Subcutaneous abdominal adipose tissue (tissue), 5 donors: Measurements from ENCODE around the gene GPR78.

Source experiments
- H3K27ac ChIP-seq: one replicate; pipeline ENCODE4 v1.7.0; 2013; ENCODE audit warnings: low read depth, mild to moderate bottlenecking, inconsistent platforms, low read length, moderate library complexity
- H3K27me3 ChIP-seq, 5 donors: one replicate each; pipeline ENCODE4 v1.7.0; 2013; ENCODE audit warnings: low read length in 5 of 5, inconsistent platforms in 1 of 5; ENCODE audit not compliant: control insufficient read depth in 5 of 5, insufficient read depth in 4 of 5
- H3K36me3 ChIP-seq, 5 donors: one replicate each; pipeline ENCODE4 v1.7.0; 2013; ENCODE audit warnings: low read length in 5 of 5; ENCODE audit not compliant: control insufficient read depth in 5 of 5, insufficient read depth in 5 of 5
- H3K4me1 ChIP-seq, 5 donors: one replicate each; pipeline ENCODE4 v1.7.0; 2013; ENCODE audit warnings: low read length in 5 of 5, mild to moderate bottlenecking in 3 of 5, moderate library complexity in 1 of 5; ENCODE audit not compliant: control insufficient read depth in 5 of 5, insufficient read depth in 5 of 5
- H3K4me3 ChIP-seq, 5 donors: one replicate each; pipeline ENCODE4 v1.7.0; 2013; ENCODE audit warnings: low read length in 5 of 5, low read depth in 1 of 5
- H3K9ac ChIP-seq, 5 donors: one replicate each; pipeline ENCODE4 v1.7.0; 2013; ENCODE audit warnings: low read length in 5 of 5, mild to moderate bottlenecking in 4 of 5, moderate library complexity in 3 of 5
- H3K9me3 ChIP-seq, 5 donors: one replicate each; pipeline ENCODE4 v1.7.0; 2013; ENCODE audit warnings: low read length in 5 of 5; ENCODE audit not compliant: control insufficient read depth in 5 of 5
- donor health status: healthy.
- donor health status: healthy.
- donor health status: healthy.
- donor health status: healthy.
- donor health status: healthy.

The GPR78 gene

GRCh38 chr4:8539661-8540060, 40.5 kb upstream of the GPR78 start:
- no peak overlapping the region for H3K27ac ChIP-seq
- H3K4me3 ChIP-seq, result no peak overlapping the region
- peaks cover 0 to 9% (median 8%) of the 10 kb centered on the region in 5 donors for H3K4me1 ChIP-seq
- no peak overlapping the region for H3K9ac ChIP-seq
- H3K27me3 ChIP-seq, result peaks cover 0 to 6% (median 0%) of the 10 kb centered on the region in 5 donors
- no peaks in the 10 kb centered on the region for H3K36me3 ChIP-seq
- H3K9me3 ChIP-seq, result no peaks in the 10 kb centered on the region

- no peak overlapping the region for H3K27ac ChIP-seq
- no peak overlapping the region for H3K9ac ChIP-seq
These were observed 40.1 kb upstream of the GPR78 start for GRCh38 chr4:8540072-8540471.

GRCh38 chr4:8540586-8540985, 39.6 kb upstream of the GPR78 start:
- H3K4me1 ChIP-seq, result peaks cover 0 to 9% (median 8%) of the 10 kb centered on the region in 5 donors
- H3K27ac ChIP-seq, result no peak overlapping the region
- no peaks in the 10 kb centered on the region for H3K36me3 ChIP-seq
- H3K9ac ChIP-seq, result no peak overlapping the region
- no peak overlapping the region for H3K4me3 ChIP-seq
- H3K9me3 ChIP-seq, result no peaks in the 10 kb centered on the region
- H3K27me3 ChIP-seq, result peaks cover 0 to 8% (median 2%) of the 10 kb centered on the region in 5 donors

More at GRCh38 chr4:8540072-8540471, 40.1 kb upstream of the GPR78 start:
- H3K27me3 ChIP-seq, result peaks cover 0 to 8% (median 0%) of the 10 kb centered on the region in 5 donors
- H3K4me3 ChIP-seq, result no peak overlapping the region
- H3K9me3 ChIP-seq, result no peaks in the 10 kb centered on the region
- H3K36me3 ChIP-seq, result no peaks in the 10 kb centered on the region
- H3K4me1 ChIP-seq, result peaks cover 0 to 9% (median 8%) of the 10 kb centered on the region in 5 donors

GRCh38 chr4:8540991-8541390, 39.2 kb upstream of the GPR78 start:
- Histone ChIP-seq H3K9ac (no peak overlapping the region), H3K36me3 (no peaks in the 10 kb centered on the region), H3K27ac (no peak overlapping the region), H3K4me1 (peaks cover 0 to 9% (median 8%) of the 10 kb centered on the region in 5 donors), H3K4me3 (no peak overlapping the region), H3K27me3 (peaks cover 0 to 8% (median 2%) of the 10 kb centered on the region in 5 donors), H3K9me3 (no peaks in the 10 kb centered on the region)

DNA sequence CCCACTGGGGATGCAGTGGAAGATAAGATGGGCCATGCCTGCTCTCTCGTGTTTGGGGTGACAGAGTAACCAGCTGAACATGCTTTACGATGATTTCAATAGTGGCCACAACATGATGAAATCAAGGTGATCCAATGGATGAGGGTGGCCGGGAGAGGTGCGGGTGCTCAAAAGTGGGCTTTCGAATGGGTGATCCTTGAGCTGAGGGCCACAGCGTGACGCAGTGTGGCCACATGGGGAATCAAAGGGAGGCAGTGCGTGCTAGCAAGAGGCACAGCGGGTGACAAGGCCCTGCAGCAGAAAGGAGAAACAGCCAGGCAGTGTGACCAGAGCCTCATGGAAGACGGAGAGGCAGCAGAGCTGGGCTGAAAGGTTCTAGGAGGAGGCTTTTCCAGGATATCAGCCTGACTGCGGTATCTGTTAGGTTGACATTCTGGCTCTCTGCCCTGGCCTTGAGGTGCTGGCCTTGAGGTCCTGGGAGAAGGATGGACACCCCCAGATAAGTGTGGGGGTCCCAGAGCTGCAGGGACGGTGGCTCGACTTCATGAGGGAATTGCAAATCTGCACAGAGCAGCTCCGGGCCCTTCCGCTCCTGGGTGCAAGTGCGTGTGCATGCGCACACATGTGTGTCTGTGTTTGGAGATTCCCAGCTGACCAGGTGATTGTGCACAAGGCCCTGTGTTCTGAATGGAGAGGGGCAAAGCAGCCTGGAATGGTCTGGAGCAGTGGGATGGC, 38.0 kb upstream of the GPR78 start:
- H3K36me3 ChIP-seq, result no peaks in the 10 kb centered on the region
- H3K27me3 ChIP-seq, result peaks cover 0 to 8% (median 2%) of the 10 kb centered on the region in 5 donors
- no peak overlapping the region for H3K4me3 ChIP-seq
- H3K9ac ChIP-seq, result no peak overlapping the region
- no peak overlapping the region for H3K27ac ChIP-seq
- no peaks in the 10 kb centered on the region for H3K9me3 ChIP-seq
- H3K4me1 ChIP-seq, result peaks cover 0 to 5% (median 4%) of the 10 kb centered on the region in 5 donors

- Histone ChIP-seq H3K9me3 (no peaks in the 10 kb centered on the region), H3K27me3 (peaks cover 0 to 8% (median 2%) of the 10 kb centered on the region in 5 donors), H3K27ac (no peak overlapping the region), H3K4me3 (no peak overlapping the region), H3K9ac (no peak overlapping the region), H3K4me1 (no peaks in the 10 kb centered on the region), H3K36me3 (no peaks in the 10 kb centered on the region)
These were observed 37.2 kb upstream of the GPR78 start for GRCh38 chr4:8542776-8543525.

DNA sequence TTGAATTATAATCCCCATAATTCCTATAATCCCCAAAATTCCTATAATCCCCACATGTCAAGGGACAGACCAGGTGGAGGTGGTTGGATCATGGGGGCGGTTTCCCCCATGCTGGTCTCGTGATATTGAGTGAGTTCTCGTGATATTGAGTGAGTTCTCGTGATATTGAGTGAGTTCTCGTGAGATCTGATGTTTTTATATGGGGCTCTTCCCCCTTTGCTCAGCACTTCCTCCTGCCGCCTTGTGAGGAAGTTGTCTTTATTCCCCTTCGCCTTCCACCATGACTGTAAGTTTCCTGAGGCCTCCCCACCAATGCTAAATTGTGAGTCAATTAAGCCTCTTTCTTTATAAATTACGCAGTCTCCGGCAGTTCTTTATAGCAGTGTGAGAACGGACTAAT, 36.6 kb upstream of the GPR78 start:
- H3K27ac ChIP-seq, result no peak overlapping the region

GRCh38 chr4:8544282-8544681, 35.9 kb upstream of the GPR78 start:
- no peak overlapping the region for H3K9ac ChIP-seq
- H3K4me3 ChIP-seq, result no peak overlapping the region
- no peak overlapping the region for H3K27ac ChIP-seq
- H3K9me3 ChIP-seq, result no peaks in the 10 kb centered on the region
- H3K36me3 ChIP-seq, result no peaks in the 10 kb centered on the region
- peaks cover 0 to 8% (median under 1%) of the 10 kb centered on the region in 5 donors for H3K27me3 ChIP-seq
- H3K4me1 ChIP-seq, result no peaks in the 10 kb centered on the region

More for the DNA sequence above, 36.6 kb upstream of the GPR78 start:
- Histone ChIP-seq H3K9me3 (no peaks in the 10 kb centered on the region), H3K9ac (no peak overlapping the region), H3K27me3 (peaks cover 0 to 8% (median 2%) of the 10 kb centered on the region in 5 donors), H3K36me3 (no peaks in the 10 kb centered on the region), H3K4me3 (no peak overlapping the region), H3K4me1 (no peaks in the 10 kb centered on the region)

DNA sequence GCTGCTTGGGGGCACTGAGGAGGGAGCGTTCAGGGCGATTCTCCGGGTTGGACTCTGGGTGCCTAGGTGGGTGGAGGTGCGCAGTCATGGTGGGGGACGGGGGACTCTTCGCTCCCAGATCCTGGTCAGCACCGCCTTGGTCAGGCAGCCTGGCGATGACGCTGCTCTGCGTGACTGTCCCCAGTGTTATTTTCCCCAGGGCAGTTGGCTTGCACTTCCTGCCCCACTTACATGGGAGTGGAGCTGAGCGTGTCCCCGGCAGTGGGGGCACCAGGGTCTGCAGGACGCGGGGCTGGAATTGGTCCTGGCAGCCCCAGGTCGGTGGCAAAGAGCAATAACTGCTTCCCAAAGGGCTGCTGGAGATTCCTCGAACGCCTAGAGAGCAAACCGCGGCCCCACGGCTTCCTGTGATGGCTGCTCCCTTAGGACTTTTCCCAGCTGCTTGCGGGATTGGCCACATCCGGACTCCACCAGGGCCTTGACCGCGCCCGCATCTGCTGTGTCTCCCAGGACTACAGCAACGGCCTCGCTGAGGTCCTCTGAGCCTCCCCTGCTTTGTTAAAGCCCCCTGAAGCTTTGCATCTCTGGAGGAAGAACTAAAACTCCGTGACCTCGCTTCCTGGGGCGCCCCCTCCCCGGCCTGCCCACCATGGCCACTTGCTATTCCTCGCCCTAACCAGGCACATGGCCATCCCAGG, 35.3 kb upstream of the GPR78 start:
- Histone ChIP-seq H3K36me3 (no peaks in the 10 kb centered on the region), H3K4me3 (no peak overlapping the region), H3K27me3 (peaks cover 0 to 8% (median 0%) of the 10 kb centered on the region in 5 donors), H3K9me3 (no peaks in the 10 kb centered on the region), H3K9ac (no peak overlapping the region), H3K4me1 (no peaks in the 10 kb centered on the region), H3K27ac (no peak overlapping the region)

GRCh38 chr4:8545439-8545765, 34.8 kb upstream of the GPR78 start:
- H3K4me1 ChIP-seq, result no peaks in the 10 kb centered on the region

More at GRCh38 chr4:8545439-8545765, 34.8 kb upstream of the GPR78 start:
- Histone ChIP-seq H3K27me3 (peaks cover 0 to 8% (median 0%) of the 10 kb centered on the region in 5 donors), H3K4me3 (no peak overlapping the region), H3K9ac (no peak overlapping the region), H3K9me3 (no peaks in the 10 kb centered on the region), H3K36me3 (no peaks in the 10 kb centered on the region), H3K27ac (no peak overlapping the region)
